MM.1S (cell line): ENCODE results near the gene TRAK2.
"Not testable (repeated sequence)": the region's sequence is repeated elsewhere in the genome, so short reads cannot be mapped to it uniquely, and the experiment has no call there.

ENCODE experiments used
- DNase-seq: peaks from one replicate; pipeline ENCODE4 v3.0.0-alpha.2; 2015
- H2AFZ ChIP-seq: fragments of 300-600 bp; sonication (generic); 2 replicates; pipeline ENCODE4 v1.6.0; 2016; ENCODE audit warnings: antibody characterized with exemption, low read length
- H3F3A ChIP-seq: fragments of 300-600 bp; sonication (generic); 2 replicates; pipeline ENCODE4 v1.6.1; 2016; ENCODE audit warnings: mild to moderate bottlenecking, antibody characterized with exemption, low read length, moderate library complexity, mixed read lengths; ENCODE audit not compliant: insufficient read depth
- H3K27ac ChIP-seq: fragments of 300-600 bp; sonication (generic); 2 replicates; pipeline ENCODE4 v1.5.1; 2016; ENCODE audit warnings: mild to moderate bottlenecking, low read length
- H3K27me3 ChIP-seq: fragments of 300-600 bp; sonication (generic); replicated peaks from 2 replicates; pipeline ENCODE4 v1.6.0; 2016; ENCODE audit warnings: low read length; ENCODE audit not compliant: insufficient read depth
- H3K36me3 ChIP-seq: fragments of 300-600 bp; sonication (generic); replicated peaks from 2 replicates; pipeline ENCODE4 v1.6.1; 2016; ENCODE audit warnings: mild to moderate bottlenecking, low read length, mixed read lengths; ENCODE audit not compliant: insufficient read depth
- H3K4me1 ChIP-seq: fragments of 300-600 bp; sonication (generic); 2 replicates; pipeline ENCODE4 v1.6.1; 2016; ENCODE audit warnings: low read length, mixed read lengths
- H3K4me2 ChIP-seq: fragments of 300-600 bp; sonication (generic); 2 replicates; pipeline ENCODE4 v1.6.0; 2016; ENCODE audit warnings: low read depth, low read length
- H3K4me3 ChIP-seq: fragments of 300-600 bp; sonication (generic); 2 replicates; pipeline ENCODE4 v1.5.1; 2016; ENCODE audit warnings: low read length, mixed read lengths
- H3K79me2 ChIP-seq: fragments of 300-600 bp; sonication (generic); 2 replicates; pipeline ENCODE4 v1.6.1; 2016; ENCODE audit warnings: mixed run types, low read length, mixed read lengths
- H3K9ac ChIP-seq: fragments of 300-600 bp; sonication (generic); 2 replicates; pipeline ENCODE4 v1.6.1; 2016; ENCODE audit warnings: low read length, mixed read lengths
- H3K9me2 ChIP-seq: fragments of 300-600 bp; sonication (generic); replicated peaks from 2 replicates; pipeline ENCODE4 v1.6.1; 2016; ENCODE audit warnings: mild to moderate bottlenecking, low read length, mixed read lengths; ENCODE audit not compliant: insufficient read depth
- H3K9me3 ChIP-seq: fragments of 300-600 bp; sonication (generic); replicated peaks from 2 replicates; pipeline ENCODE4 v1.6.1; 2016; ENCODE audit warnings: mild to moderate bottlenecking, low read length, mixed read lengths; ENCODE audit not compliant: insufficient read depth
- H4K20me1 ChIP-seq: fragments of 300-600 bp; sonication (generic); 2 replicates; pipeline ENCODE4 v1.6.1; 2016; ENCODE audit warnings: mild to moderate bottlenecking, low read length, moderate library complexity, mixed read lengths; ENCODE audit not compliant: insufficient read depth
- CTCF ChIP-seq: fragments of 300-600 bp; sonication (generic); IDR thresholded peaks from 2 replicates; pipeline ENCODE4 v1.5.1; 2016; ENCODE audit warnings: antibody characterized with exemption, low read length, mixed read lengths
- EZH2 ChIP-seq: fragments of 300-600 bp; sonication (generic); optimal IDR thresholded peaks from 2 replicates; pipeline ENCODE3; 2017; ENCODE audit warnings: low read depth, mild to moderate bottlenecking, antibody characterized with exemption, low read length, mixed read lengths
- EZH2phosphoT487 ChIP-seq: fragments of 300-600 bp; sonication (generic); IDR thresholded peaks from 2 replicates; pipeline ENCODE4 v1.6.1; 2018; ENCODE audit warnings: antibody characterized with exemption, low read length

The TRAK2 gene

GRCh38 chr2:201428366-201428765 lies 22.9 kb downstream of the TRAK2 start:
- not testable (repeated sequence) for H4K20me1 ChIP-seq, H3K79me2 ChIP-seq, H3K4me1 ChIP-seq

GRCh38 chr2:201425952-201426351 lies 25.3 kb downstream of the TRAK2 start:
- no peak for DNase-seq
- H3K36me3 ChIP-seq: no peaks in the 10 kb centered on the region
- H3K4me2 ChIP-seq: no peak overlapping the region
- no peaks in the 10 kb centered on the region for H4K20me1 ChIP-seq
- no peaks in the 10 kb centered on the region for H3F3A ChIP-seq
- H3K4me3 ChIP-seq: no peak overlapping the region
- no peaks in the 10 kb centered on the region for H3K9me3 ChIP-seq
- H3K9ac ChIP-seq: no peak overlapping the region
- H3K4me1 ChIP-seq: no peaks in the 10 kb centered on the region
- H3K27ac ChIP-seq: no peak overlapping the region
- no peaks in the 10 kb centered on the region for H3K27me3 ChIP-seq
- H2AFZ ChIP-seq: no peak overlapping the region
- no peaks in the 10 kb centered on the region for H3K9me2 ChIP-seq
- no peaks in the 10 kb centered on the region for H3K79me2 ChIP-seq
- TF ChIP-seq EZH2 (no peak), EZH2phosphoT487 (no peak), CTCF (no peak)

More at GRCh38 chr2:201428366-201428765, 22.9 kb downstream of the TRAK2 start:
- not testable (repeated sequence) for H3K27me3 ChIP-seq, H3K36me3 ChIP-seq, DNase-seq, H3K9ac ChIP-seq, H3F3A ChIP-seq, H3K4me2 ChIP-seq, H3K9me3 ChIP-seq, H3K4me3 ChIP-seq, H2AFZ ChIP-seq, H3K9me2 ChIP-seq, H3K27ac ChIP-seq

- no peak overlapping the region for H3K4me3 ChIP-seq
- H3K36me3 ChIP-seq: no peaks in the 10 kb centered on the region
- no peak for TF ChIP-seq CTCF
- no peak for TF ChIP-seq EZH2
- no peak for TF ChIP-seq EZH2phosphoT487
- H3F3A ChIP-seq: no peaks in the 10 kb centered on the region
- no peak overlapping the region for H3K9ac ChIP-seq
- H3K9me2 ChIP-seq: no peaks in the 10 kb centered on the region
- H3K79me2 ChIP-seq: no peaks in the 10 kb centered on the region
- H4K20me1 ChIP-seq: no peaks in the 10 kb centered on the region
- no peak for DNase-seq
- no peak overlapping the region for H2AFZ ChIP-seq
- H3K27ac ChIP-seq: no peak overlapping the region
- H3K27me3 ChIP-seq: no peaks in the 10 kb centered on the region
- H3K9me3 ChIP-seq: no peaks in the 10 kb centered on the region
- H3K4me2 ChIP-seq: no peak overlapping the region
- no peaks in the 10 kb centered on the region for H3K4me1 ChIP-seq
Observed at GRCh38 chr2:201420442-201421113, 30.7 kb downstream of the TRAK2 start.

GRCh38 chr2:201419986-201420385 lies 31.3 kb downstream of the TRAK2 start:
- H3K36me3 ChIP-seq: no peaks in the 10 kb centered on the region
- no peaks in the 10 kb centered on the region for H3K27me3 ChIP-seq
- TF ChIP-seq CTCF (no peak), EZH2phosphoT487 (no peak), EZH2 (no peak)
- H3K4me3 ChIP-seq: no peak overlapping the region
- H3K9me3 ChIP-seq: no peaks in the 10 kb centered on the region
- H2AFZ ChIP-seq: no peak overlapping the region
- no peak overlapping the region for H3K9ac ChIP-seq
- no peaks in the 10 kb centered on the region for H3K79me2 ChIP-seq
- H3K27ac ChIP-seq: no peak overlapping the region
- DNase-seq: no peak
- no peaks in the 10 kb centered on the region for H3F3A ChIP-seq
- H4K20me1 ChIP-seq: no peaks in the 10 kb centered on the region; the same call in 1 of the 2 replicates
- no peak overlapping the region for H3K4me2 ChIP-seq
- H3K9me2 ChIP-seq: no peaks in the 10 kb centered on the region
- peaks cover under 1% of the 10 kb centered on the region; the same call in 1 of the 2 replicates for H3K4me1 ChIP-seq
